NAMALWA (cell line): ENCODE data around the gene GPN2.

ENCODE experiments used
- DNase-seq: peaks from one replicate; pipeline ENCODE4 v3.0.0-alpha.2; 2015; ENCODE audit warnings: low spot score

Gene GPN2

DNA sequence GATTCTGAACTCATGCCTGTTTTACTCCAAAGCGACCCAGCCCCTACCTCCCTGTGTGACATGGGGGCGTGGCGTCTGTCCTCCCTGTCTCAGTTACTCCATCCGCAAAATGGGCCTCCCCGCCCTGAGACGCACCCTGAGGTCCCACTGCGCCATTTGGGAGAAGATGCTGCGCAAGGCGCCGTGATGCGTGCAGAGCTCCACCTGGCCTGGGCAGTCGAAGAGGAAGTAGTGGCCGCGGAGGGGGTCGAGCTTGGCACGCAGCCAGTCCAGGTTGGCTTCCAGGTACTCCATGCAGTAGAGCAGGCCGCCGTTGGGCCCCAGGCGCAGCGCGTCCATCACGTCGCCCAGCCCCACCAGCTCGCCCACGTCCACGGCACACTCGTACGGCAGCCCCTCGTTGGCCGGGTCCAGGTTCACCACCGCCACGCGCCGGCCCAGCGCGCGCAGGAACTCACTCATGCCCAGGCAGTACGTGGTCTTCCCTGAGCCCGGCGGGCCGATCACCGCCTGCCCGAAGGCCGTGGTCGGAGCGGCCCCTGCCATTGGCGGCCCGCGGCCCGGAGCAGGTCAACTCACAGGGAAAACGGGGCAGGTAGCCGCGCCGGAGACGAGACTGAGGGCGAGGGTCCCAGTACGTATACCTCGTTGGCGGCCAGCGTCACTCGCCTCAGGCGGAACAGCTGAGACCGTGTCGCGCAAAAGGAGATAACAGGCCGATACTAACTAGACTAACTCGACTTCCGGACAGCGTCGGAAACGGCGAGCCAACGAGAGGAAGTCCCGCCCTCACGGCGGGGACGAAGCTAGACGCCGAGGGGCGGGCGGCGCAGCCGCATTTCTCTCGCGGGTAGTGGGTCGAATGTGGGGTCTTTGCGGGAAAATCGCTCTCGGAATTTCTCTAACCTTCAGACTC lies at the start of gene GPN2:
Gene GPN2, minus strand, starts transcription at position 733 of the 916 bp plus-strand sequence. Its CDS starts 187 bp downstream, at position 546.
- peak; percentile 89 for DNase-seq

DNA sequence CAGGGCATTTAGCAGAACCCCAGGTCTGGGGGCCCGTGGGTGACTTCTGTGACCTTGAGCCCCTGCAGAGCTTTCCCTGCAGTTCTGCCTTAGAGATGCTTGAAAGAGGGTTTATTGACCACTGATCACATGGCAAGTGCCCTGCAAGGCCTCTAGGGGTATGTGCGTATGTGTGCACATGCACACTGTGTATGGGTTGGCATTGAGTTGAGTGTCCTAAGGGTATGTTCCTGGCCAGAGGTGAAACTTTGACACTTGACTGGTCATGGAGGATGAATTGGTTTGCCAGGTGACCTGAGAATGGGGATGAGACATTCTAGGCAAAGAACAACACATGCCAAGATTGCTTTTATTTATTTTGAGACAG lies 48.6 kb upstream of the GPN2 start:
- no peak for DNase-seq

DNA sequence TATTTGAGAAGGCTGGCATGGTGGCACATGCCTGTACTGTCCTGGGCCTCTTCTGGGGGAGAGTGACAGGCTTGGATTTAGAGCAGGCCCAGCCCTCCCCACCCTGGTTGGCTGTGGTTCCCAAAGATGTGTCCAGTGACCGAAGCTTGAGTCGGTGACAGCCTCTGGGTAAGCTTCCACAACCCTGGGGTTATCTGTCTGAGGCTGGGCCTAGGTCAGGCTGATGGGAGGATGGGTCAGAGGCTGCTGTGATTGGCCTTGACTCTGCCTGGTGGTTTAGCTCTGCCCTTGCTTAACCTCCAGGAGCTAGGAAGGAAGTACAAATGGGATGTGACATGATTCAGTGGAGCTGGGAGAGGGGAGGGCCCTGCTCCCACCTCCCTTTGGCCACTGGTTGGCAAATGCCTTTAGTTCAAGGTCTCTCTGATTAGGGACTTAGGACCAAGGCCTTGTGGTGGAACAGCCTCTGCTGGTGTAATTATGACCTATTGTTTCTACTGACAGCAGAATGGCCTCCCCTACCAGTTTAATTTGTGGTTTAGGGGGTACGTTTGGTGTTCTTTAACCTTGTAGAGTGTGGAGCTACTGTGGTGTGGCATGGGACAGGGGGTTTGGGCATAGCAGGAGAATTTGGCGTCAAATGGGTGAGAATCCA lies 48.0 kb upstream of the GPN2 start:
- no peak for DNase-seq

DNA sequence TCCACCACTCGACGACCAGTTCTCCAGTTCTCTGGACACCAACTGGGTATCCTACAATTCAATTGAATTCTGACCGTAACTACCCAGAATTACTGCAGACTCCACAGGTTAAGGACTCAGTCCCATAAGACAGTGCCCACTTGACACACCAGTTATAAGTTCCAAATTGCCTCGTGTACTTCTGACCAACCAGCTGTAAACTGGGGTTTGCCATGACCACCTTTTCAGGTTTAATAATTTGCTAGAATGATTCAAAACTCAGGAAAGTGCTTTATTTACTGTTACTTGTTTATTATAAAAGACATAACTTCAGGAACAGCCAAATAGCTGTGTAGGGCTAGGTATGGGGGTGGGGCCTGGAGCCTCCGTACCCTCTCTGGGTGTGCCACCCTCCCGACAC lies 46.7 kb upstream of the GPN2 start:
- DNase-seq, result no peak

DNA sequence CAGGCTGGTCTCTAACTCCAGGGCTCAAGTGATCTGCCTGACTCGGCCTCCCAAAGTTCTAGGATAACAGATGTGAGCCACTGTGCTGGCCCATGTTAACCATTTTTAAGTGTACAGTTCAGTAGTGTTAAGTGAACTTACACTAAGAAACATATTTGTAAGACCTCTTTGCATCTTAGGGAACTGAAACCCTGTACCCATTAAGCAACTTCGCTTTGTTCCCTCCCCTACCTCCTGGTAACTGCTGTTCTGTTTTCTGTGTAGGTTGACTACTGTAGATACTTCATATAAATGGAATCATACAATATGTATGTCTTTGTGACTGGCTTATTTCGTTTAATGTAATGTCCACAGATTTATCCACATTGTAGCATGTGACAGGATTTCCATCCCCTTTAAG lies 42.4 kb upstream of the GPN2 start:
- peak; percentile 50 for DNase-seq

DNA sequence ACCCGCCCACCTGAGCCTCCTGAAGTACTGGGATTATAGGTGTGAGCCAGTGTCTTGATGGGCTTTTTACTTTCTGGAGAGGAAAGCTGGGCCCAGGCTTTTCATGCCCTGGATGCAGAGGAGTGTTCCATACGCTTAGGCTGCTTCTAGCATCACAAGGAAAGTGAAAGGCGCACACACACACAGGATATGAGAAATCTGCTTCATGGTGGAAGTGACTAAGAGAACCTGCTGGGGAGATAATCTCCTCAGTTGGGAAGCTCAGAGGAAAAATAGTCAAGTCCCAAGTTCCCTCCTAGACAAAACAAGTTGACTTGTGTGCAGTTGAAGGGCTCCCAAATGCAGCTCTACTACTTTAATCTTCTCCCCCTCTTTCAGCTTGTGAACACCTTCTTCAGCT lies 33.6 kb upstream of the GPN2 start:
- DNase-seq, result no peak

DNA sequence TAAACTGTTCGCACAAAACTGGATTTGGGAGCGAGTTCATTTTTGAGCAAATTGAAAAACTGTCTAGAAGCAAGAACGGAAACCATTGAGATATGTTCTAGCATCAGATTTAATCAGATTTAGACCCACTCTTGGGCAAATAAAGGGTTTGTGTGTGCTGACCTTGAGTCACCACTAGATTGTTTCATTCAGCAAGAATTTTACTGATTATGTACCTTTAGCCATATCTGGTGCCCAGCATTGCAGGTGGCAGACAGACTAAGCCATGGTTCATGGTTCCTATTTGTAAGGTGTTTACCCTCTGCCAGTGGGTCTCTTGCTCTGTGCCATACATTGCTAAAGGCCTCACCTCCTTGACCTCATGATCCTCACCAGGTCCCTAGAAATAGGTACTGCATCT lies 32.8 kb upstream of the GPN2 start:
- no peak for DNase-seq

DNA sequence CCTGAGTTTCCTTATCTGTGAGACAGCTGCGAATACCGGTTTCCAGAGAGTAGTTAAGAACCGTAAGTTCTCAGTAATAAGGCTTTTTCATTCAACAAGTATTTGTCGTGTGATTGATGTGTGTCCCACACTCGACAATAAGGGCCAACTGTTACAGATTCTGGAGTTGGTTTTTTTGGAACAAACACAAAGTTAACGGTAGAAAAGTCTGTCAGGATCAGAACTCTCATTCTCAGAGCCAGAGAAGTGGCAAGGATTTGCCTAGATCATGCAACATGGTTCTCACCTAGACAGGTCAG lies 32.3 kb upstream of the GPN2 start:
- DNase-seq, result no peak

DNA sequence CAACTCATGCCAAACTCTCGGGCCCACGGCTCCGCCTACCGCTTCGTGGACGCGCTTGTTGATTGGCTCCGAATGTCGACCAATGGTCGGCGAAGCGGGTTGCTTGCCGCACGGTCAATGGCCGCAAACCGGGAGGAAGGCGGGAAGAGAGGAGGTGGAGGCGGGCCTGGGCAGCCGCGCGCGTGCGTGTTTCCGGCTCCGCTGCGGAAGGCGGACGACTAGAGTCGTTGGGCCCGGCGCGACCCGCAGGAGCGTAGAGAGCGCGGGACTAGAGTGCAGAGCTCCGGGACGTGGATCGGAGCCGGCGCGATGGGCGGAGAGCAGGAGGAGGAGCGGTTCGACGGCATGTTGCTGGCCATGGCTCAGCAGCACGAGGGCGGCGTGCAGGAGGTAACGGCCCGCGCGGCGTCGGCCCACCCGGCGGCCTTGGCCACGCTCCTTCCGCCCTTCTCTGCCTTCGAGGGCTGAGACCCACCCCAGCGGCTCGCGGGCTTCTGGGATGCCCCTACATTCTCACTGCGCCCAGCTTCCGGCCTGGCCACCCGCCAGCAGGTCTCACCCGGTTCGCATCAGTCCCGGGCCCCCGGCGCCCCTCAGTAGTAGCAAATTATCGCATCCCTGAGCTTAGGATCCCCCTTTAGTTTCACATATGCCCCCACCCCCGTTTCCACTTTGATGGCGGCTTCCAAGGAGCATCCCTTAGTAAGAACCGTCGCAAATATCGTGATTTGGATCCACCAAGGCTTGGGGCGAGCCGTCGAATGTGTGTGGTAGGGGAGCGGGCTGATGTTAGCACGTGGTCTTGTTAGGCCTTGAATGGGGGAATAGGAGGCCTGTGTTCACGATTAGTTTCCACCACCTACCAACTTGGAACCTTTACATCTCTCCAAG lies 31.7 kb upstream of the GPN2 start, which contains the start of gene NUDC:
Gene NUDC, plus strand, starts transcription at position 204 of the 891 bp plus-strand sequence. Its CDS starts 106 bp downstream, at position 310.
- peak; percentile 98 for DNase-seq

DNA sequence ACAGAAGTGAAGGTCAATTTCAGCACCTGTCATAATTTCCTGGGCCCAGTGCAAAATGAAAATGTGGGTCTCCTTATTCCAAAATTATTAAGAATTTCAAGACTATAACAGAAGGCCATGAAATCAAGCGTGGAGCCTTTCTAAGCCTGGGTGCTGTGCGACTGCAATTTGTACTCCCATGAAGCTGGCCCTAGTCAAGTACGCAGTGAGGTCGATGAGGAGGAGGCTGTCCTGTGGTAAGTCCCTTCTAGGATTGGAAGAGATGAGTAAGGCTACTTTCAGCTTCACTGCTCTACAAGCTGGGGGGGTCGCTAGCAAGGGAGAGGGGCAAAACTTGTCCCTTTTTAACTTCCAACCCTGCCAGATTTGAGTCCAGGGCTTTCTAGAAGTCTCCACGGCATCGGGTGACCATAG lies 31.1 kb upstream of the GPN2 start:
- no peak for DNase-seq

DNA sequence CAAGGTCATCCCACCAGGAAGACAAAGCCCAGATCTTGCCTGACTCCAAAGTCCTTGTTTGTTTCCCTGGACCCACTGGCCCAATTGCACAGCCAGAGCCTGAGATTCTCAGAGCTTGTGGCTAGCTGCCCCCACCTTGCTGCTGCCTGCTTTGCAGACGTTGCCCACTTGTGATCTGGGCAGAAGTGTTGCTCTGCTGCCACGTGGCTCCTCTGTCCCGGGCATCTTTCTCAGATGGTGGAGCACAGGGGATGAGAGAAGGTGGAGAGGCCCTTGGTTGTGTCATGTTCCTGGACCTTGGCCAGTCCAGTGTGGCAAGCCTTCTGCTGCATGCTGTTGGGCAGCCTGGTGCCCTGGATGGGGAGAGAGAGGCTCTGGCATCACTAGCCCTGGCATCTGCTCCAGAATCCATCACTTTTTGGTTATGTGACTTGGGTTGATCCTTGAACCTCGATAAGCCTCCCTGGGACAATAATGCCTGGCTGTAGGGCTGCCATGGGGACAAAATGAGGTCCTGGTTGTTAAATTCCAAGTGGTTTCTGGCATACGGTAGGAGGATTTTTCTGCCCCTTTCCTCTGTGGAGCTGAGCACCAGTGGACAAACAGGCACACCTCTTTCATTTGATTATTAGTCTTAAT lies 25.2 kb upstream of the GPN2 start:
- DNase-seq, result no peak

DNA sequence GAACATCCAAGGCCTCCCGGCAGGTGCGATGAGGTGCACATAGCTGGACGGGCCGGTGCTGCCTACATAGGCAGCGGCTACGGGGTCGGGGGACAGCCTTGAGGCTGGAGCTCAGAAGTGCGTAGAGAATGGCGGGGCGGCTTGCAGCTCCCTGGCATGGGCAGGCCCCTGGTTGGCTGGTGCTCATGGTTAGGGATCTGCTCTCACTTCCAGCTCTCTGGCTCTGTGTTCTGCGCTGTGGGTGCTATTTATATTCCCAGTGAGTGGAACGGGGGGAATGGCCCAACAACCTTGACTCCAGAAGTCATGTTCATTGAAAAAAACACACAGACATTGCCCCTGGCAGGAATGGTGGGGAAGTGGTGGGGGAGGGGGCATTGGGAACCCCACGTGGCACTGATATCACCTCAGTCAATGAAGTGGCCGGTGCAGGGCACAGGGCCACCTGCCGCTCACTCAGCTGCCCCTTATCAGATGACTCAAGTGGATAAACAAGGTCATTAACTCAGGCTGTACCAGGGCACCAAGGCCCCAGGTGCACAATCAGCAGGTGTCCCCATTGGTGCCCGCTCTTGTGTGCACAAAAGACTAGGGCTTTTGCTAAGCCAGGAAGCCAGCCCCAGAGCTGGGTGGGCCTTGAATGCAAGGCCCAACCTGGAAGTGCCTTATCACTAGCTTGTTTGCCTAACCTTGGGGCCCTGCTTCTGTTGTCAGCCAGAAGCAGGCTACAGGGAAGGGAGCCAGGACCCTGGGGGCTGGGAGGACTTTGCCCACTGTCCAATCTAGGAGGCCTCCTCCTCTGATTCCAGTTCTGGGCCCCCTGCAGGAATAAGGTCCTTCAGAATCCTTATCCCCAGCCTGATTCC lies 23.9 kb upstream of the GPN2 start, which contains the start of gene NR0B2:
Gene NR0B2, minus strand, starts transcription at position 222 of the 866 bp plus-strand sequence. Its CDS starts 35 bp downstream, at position 187.
- DNase-seq, result peak; percentile 46

DNA sequence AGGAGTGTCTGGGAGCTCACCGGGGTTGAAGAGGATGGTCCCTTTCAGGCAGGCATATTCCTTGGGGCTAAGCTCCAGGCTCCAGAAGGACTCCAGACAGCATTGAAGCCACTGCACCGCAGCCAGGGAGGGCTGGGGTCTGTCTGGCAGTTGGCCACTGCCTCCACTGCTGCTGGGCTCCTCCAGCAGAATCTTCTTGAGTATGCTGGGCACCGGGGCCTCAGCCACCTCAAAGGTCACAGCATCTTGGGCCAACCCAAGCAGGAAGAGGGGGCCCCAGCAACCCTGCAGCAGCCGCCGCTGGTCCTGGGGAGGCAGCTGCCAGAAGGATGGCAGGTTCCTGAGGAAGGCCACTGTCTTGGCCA lies 23.3 kb upstream of the GPN2 start:
- DNase-seq, result no peak

DNA sequence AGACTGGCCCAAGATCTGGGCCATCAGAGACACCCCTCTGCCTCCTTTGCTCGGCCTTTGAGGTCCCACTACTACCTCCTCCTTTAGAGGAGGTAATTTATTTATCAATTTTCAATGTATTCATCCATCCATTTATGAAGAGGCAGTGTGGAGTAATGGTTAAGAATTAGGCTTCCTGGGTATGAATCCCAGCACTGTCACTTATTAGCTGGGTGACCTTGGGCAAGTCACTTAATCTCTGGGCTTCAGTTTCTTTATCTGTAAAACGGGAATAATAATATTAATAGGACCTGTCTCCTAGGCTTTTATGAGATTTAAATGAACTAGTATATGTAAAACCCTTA lies 22.0 kb upstream of the GPN2 start:
- no peak for DNase-seq

DNA sequence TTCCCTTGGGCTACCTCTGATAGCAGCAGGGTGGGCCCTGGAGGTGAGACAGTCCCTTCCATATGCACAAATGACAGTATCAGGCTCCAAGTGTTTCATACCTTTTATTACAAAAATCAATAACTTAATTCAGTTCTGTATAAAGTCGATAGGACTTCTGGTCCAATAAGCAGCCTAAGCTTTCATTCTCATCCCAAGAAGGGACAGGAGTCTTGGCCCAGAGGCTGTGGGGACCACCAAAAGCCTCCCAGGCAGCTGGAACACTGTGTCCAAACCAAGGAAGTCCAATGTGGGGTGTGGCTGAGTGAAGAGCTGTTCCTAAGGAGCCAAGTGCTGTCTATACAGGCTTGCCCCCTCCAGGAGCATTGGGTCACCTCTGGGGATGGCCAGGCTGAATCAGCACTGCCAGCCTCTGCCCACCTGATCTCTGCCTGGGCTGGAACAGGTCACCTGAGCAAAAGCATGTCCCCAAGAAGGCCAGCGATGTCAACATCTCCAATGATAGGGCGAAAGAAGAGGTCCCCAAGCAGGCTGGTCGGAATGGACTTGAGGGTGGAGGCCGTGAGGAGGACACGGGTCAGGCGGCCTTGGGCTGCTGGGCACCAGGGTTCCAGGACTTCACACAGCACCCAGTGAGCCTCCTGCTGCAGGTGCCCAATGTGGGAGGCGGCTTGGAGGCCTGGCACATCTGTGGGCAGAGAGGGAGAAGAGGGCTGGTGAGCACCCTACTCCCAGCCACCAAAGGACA lies 21.5 kb upstream of the GPN2 start:
- no peak for DNase-seq

DNA sequence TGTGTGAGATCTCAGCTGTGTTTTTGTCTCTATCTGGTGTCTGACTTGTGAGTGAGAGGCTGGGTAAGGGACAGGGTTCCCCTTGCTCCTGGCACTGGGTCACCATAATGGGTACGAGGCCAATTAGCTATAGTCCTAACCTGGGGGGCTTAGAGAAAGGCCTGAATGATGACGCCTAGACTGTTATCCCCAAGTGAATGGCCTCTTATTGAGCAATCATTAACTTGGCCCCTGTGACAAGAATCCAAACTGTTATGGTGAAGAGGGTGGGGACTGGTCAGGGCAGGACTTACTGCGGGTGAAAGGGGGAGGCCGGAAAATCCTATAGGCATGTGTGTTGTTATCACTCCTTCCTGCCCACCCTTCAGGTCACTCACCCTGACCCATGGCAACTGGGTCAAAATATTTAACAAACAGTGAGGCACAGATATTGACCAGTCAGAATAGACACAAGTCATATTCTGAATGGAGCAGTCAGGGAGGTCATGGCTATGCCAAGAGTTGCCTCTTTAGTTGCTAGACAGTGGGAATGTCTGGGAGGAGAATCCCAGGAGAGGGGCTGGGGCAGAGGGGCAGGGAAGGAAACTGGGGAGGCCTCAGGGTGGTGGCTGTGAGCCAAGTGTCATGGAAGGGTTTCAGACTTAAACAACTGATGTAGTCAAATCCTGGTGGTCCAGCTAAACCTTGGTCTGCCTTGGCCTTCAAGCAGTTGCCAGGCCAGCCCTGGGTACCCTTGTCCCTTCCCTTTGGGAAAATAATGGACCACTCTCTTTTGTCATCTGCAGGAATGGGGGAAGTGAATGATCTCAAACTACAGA lies 20.5 kb upstream of the GPN2 start:
- DNase-seq, result no peak

DNA sequence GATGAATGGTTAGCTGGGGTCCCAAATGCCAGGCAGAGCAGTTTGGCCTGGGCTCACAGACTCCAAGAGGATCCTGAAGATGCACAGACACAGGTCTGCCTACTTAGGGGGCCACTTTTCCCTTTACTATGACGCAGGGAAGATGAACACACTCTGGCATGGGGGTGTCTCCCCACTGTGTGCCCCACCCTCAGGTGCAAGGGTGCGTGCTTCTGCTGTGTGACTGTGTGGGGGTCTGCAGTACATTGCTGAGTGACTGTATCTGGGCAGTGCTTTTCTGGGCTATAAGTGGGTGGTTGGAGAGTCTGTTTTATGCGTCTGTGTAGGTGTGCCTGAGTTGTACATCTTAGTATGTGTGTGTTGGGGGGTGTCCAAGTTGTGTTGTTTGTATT lies 19.9 kb upstream of the GPN2 start:
- DNase-seq, result no peak

DNA sequence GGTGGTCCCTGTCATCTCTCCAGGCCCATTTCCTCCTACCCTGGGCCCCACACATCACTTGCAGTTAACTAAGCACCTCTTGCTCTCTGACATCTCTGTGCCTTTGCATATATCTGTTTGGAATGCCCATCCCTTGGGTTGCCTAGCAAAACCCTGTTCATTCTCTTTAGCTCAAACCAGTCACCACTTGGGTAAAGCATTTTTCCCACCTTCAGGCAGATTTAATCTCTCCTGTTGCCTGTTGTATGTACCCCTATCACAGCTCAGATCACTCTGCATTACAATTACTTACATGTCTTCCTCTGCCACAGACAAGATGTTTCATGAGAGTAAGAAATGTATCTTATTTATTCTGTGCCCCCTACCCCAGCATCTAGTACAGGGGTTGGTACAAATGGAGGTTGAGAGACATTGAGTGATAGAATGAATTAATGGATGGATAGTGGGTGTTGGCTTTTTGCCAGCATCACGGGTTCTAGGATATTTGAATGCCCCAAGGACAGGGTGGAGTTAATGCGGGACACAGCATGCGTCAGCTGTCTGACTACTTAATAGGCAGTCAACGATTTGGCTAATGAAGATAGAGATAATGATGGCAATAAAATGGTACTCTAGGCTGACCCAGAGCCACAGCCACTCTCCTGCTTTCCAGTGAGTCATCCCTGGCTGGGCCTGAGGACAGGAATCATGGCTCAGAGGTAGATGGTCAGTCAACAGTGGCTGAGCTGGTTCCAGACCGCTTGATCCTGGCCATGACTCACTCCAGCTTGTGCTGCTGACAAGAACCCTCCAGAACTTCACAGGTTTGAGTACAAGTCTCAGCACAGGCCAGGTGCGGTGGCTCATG lies 17.2 kb upstream of the GPN2 start:
- DNase-seq, result no peak
